Measurements from ENCODE around the gene DDX1. TPM values are rescaled to one million over a fixed set of nuclear protein-coding genes. Genes with fewer than 3 reads are reported as not detected.

Gene DDX1
- total and polyA plus RNA-seq, 4 donors, result 87.0 to 152 (median 134) TPM

- H3K36me3 ChIP-seq (ENCODE audit: control insufficient read depth, insufficient read depth, low read length), result peaks cover 13% of the 10 kb centered on the region
- no peaks in the 10 kb centered on the region for H3K27me3 ChIP-seq (ENCODE audit: control insufficient read depth, insufficient read depth, low read length)
- H3K27ac ChIP-seq (ENCODE audit: low read depth, low read length), result no peak overlapping the region
- DNase-seq (ENCODE audit: low read depth in 4 of 6, low spot score in 6 of 6), result no peak
- no peak overlapping the region for H3K4me3 ChIP-seq (ENCODE audit: low read depth, low read length)
- H3K9me3 ChIP-seq (ENCODE audit: control insufficient read depth, insufficient read depth, low read length), result no peaks in the 10 kb centered on the region
- peaks cover 3% of the 10 kb centered on the region for H3K4me1 ChIP-seq (ENCODE audit: control insufficient read depth, insufficient read depth, low read length)
- no CpG with 5 or more reads among the region's 4 CpGs for WGBS (ENCODE audit: insufficient coverage)
These were observed 41.6 kb downstream of the DDX1 start for GRCh38 chr2:15633043-15633970.

DNA sequence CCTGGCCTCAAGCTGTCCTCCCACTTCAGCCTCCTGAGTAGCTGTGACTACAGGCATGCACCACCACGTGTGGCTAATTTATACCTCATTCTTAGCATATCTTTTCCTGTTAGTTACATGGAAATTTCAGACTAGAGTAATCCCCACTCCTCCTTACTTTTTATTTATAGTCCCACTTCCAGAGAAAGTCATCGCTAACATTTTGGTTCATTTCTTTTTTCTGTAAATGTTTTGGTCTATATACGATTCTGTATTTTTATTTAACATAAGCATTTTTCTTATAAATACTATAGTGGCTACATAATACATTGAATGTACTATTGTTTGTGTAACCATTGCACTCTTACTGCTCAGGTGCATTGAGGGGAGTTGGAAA is 42.3 kb downstream of the DDX1 start:
- no CpG with 5 or more reads among the region's 3 CpGs for WGBS (ENCODE audit: insufficient coverage)
- H3K36me3 ChIP-seq (ENCODE audit: control insufficient read depth, insufficient read depth, low read length), result peaks cover 13% of the 10 kb centered on the region
- no peaks in the 10 kb centered on the region for H3K27me3 ChIP-seq (ENCODE audit: control insufficient read depth, insufficient read depth, low read length)
- DNase-seq (ENCODE audit: low read depth in 4 of 6, low spot score in 6 of 6), result no peak
- H3K27ac ChIP-seq (ENCODE audit: low read depth, low read length), result no peak overlapping the region
- no peak overlapping the region for H3K4me3 ChIP-seq (ENCODE audit: low read depth, low read length)
- H3K4me1 ChIP-seq (ENCODE audit: control insufficient read depth, insufficient read depth, low read length), result peaks cover 3% of the 10 kb centered on the region
- H3K9me3 ChIP-seq (ENCODE audit: control insufficient read depth, insufficient read depth, low read length), result no peaks in the 10 kb centered on the region

DNA sequence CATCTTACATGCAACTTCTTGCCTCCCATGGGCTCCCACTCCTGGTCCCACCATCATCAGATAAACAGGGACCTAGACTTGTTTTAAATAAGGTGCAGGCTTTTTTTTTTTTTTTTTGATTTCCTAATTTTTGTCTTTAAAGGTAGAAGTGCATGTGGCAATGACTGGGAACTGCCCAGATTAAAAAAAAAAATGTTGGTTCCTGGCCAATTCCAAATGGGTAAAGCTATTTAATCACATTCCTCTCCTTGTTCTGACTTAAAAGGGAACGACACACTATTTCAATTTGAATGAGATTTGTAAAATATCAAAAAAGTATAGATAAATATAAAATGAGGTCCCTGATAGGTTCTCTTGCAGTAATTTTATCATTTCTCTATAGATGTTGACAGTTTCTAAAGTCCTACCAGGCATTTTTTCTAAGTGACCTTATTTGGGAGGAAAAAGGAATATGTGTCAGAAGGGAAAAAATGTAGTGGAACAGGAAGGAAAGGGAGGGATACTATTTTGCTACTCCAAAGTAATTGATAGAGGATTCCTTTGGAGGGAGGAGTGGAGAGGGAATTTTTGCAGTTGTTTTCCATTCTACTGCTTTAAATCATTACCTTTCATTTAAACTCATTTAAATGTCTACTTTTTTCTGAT is 43.3 kb downstream of the DDX1 start:
- Histone ChIP-seq H3K36me3 (ENCODE audit: control insufficient read depth, insufficient read depth, low read length) (peaks cover 13% of the 10 kb centered on the region), H3K27me3 (ENCODE audit: control insufficient read depth, insufficient read depth, low read length) (no peaks in the 10 kb centered on the region), H3K4me3 (ENCODE audit: low read depth, low read length) (no peak overlapping the region), H3K9me3 (ENCODE audit: control insufficient read depth, insufficient read depth, low read length) (no peaks in the 10 kb centered on the region), H3K4me1 (ENCODE audit: control insufficient read depth, insufficient read depth, low read length) (peaks cover 3% of the 10 kb centered on the region), H3K27ac (ENCODE audit: low read depth, low read length) (no peak overlapping the region)
- WGBS (ENCODE audit: insufficient coverage), result no CpG with 5 or more reads among the region's 1 CpG
- DNase-seq (ENCODE audit: low read depth in 4 of 6, low spot score in 6 of 6), result no peak

- peaks cover 5% of the 10 kb centered on the region for H3K36me3 ChIP-seq (ENCODE audit: control insufficient read depth, insufficient read depth, low read length)
- H3K4me1 ChIP-seq (ENCODE audit: control insufficient read depth, insufficient read depth, low read length), result peaks cover 3% of the 10 kb centered on the region
- H3K9me3 ChIP-seq (ENCODE audit: control insufficient read depth, insufficient read depth, low read length), result no peaks in the 10 kb centered on the region
- H3K27ac ChIP-seq (ENCODE audit: low read depth, low read length), result no peak overlapping the region
- H3K27me3 ChIP-seq (ENCODE audit: control insufficient read depth, insufficient read depth, low read length), result no peaks in the 10 kb centered on the region
- H3K4me3 ChIP-seq (ENCODE audit: low read depth, low read length), result no peak overlapping the region
- peak; percentile 72 to 97 (median 84) for DNase-seq (ENCODE audit: low read depth in 4 of 6, low spot score in 6 of 6)
- WGBS (ENCODE audit: insufficient coverage), result 0% methylated on average over 2 of the region's 6 CpGs
These were observed 45.5 kb downstream of the DDX1 start for GRCh38 chr2:15636972-15637785.

GRCh38 chr2:15638720-15639119 is 47.1 kb downstream of the DDX1 start:
- Histone ChIP-seq H3K4me3 (ENCODE audit: low read depth, low read length) (no peak overlapping the region), H3K4me1 (ENCODE audit: control insufficient read depth, insufficient read depth, low read length) (peaks cover 15% of the 10 kb centered on the region), H3K27ac (ENCODE audit: low read depth, low read length) (no peak overlapping the region), H3K27me3 (ENCODE audit: control insufficient read depth, insufficient read depth, low read length) (no peaks in the 10 kb centered on the region), H3K36me3 (ENCODE audit: control insufficient read depth, insufficient read depth, low read length) (peaks cover 3% of the 10 kb centered on the region), H3K9me3 (ENCODE audit: control insufficient read depth, insufficient read depth, low read length) (no peaks in the 10 kb centered on the region)
- DNase-seq (ENCODE audit: low read depth in 4 of 6, low spot score in 6 of 6), result no peak

GRCh38 chr2:15639323-15640251 is 47.9 kb downstream of the DDX1 start:
- WGBS (ENCODE audit: insufficient coverage), result 89% methylated on average over 9 of the region's 12 CpGs
- no peaks in the 10 kb centered on the region for H3K27me3 ChIP-seq (ENCODE audit: control insufficient read depth, insufficient read depth, low read length)
- H3K9me3 ChIP-seq (ENCODE audit: control insufficient read depth, insufficient read depth, low read length), result no peaks in the 10 kb centered on the region
- H3K4me3 ChIP-seq (ENCODE audit: low read depth, low read length), result no peak overlapping the region
- H3K4me1 ChIP-seq (ENCODE audit: control insufficient read depth, insufficient read depth, low read length), result peaks cover 15% of the 10 kb centered on the region
- DNase-seq (ENCODE audit: low read depth in 4 of 6, low spot score in 6 of 6), result no peak
- H3K36me3 ChIP-seq (ENCODE audit: control insufficient read depth, insufficient read depth, low read length), result peaks cover 3% of the 10 kb centered on the region
- no peak overlapping the region for H3K27ac ChIP-seq (ENCODE audit: low read depth, low read length)

DNA sequence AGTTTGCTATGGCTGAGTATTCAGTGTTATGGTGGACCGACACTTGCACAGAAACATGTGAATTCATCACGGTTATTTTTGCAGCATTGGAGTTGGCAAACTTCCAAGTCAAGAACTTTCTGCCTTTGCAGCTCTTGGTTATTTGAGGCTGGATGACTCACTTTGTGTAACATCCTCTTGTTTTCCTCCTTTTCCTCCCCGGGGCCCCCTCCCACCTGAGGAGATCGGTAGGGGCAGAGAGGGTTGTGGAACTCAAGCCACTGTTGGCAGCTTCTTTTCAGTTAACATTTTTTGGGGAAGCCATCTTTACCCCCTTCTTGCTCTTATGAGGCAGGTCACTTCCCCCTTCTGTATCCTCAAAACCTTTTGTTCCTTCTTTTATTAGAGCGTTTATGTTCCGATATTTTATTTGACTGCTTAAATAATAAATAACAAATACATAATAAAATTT is 48.6 kb downstream of the DDX1 start:
- Histone ChIP-seq H3K9me3 (ENCODE audit: control insufficient read depth, insufficient read depth, low read length) (no peaks in the 10 kb centered on the region), H3K4me1 (ENCODE audit: control insufficient read depth, insufficient read depth, low read length) (peaks cover 15% of the 10 kb centered on the region), H3K4me3 (ENCODE audit: low read depth, low read length) (no peak overlapping the region), H3K27ac (ENCODE audit: low read depth, low read length) (no peak overlapping the region), H3K27me3 (ENCODE audit: control insufficient read depth, insufficient read depth, low read length) (no peaks in the 10 kb centered on the region), H3K36me3 (ENCODE audit: control insufficient read depth, insufficient read depth, low read length) (peaks cover 3% of the 10 kb centered on the region)
- peak in 1 of 6 donors; percentile 55 for DNase-seq (ENCODE audit: low read depth in 4 of 6, low spot score in 6 of 6)
- WGBS (ENCODE audit: insufficient coverage), result 73% methylated on average over 3 of the region's 6 CpGs

GRCh38 chr2:15640784-15641183 is 49.1 kb downstream of the DDX1 start:
- DNase-seq (ENCODE audit: low read depth in 4 of 6, low spot score in 6 of 6), result no peak
- no peak overlapping the region for H3K4me3 ChIP-seq (ENCODE audit: low read depth, low read length)
- 100% methylated on average over 2 of the region's 2 CpGs for WGBS (ENCODE audit: insufficient coverage)
- no peak overlapping the region for H3K27ac ChIP-seq (ENCODE audit: low read depth, low read length)
- H3K36me3 ChIP-seq (ENCODE audit: control insufficient read depth, insufficient read depth, low read length), result peaks cover 3% of the 10 kb centered on the region
- no peaks in the 10 kb centered on the region for H3K9me3 ChIP-seq (ENCODE audit: control insufficient read depth, insufficient read depth, low read length)
- H3K27me3 ChIP-seq (ENCODE audit: control insufficient read depth, insufficient read depth, low read length), result no peaks in the 10 kb centered on the region
- H3K4me1 ChIP-seq (ENCODE audit: control insufficient read depth, insufficient read depth, low read length), result peaks cover 15% of the 10 kb centered on the region
